ACHN (cell line): ENCODE data around the gene NHEJ1.
A peak's percentile ranks its signal among the peaks of the same experiment; 100 is the strongest.

Source experiments
- DNase-seq: peaks from one replicate; pipeline ENCODE4 v3.0.0-alpha.2; 2015
- in situ Hi-C: cut with HindIII; loops from 2 replicates; pipeline ENCODE4 v1.10.0; 2017; ENCODE audit warnings: low sequenced_read_pairs, low pct_ligation_motif_present, low pct_unique_long_range_greater_than_20kb

NHEJ1 gene

GRCh38 chr2:219109471-219109870 lies 51.1 kb downstream of the NHEJ1 start:
- no peak for DNase-seq
- in situ Hi-C loops, result no loop called here

- in situ Hi-C loops, result no loop called here
- DNase-seq, result no peak
These were observed 52.9 kb downstream of the NHEJ1 start for GRCh38 chr2:219107758-219108157.

GRCh38 chr2:219106251-219106650 lies 54.4 kb downstream of the NHEJ1 start:
- DNase-seq, result no peak
- in situ Hi-C loops, result no loop called here

DNA sequence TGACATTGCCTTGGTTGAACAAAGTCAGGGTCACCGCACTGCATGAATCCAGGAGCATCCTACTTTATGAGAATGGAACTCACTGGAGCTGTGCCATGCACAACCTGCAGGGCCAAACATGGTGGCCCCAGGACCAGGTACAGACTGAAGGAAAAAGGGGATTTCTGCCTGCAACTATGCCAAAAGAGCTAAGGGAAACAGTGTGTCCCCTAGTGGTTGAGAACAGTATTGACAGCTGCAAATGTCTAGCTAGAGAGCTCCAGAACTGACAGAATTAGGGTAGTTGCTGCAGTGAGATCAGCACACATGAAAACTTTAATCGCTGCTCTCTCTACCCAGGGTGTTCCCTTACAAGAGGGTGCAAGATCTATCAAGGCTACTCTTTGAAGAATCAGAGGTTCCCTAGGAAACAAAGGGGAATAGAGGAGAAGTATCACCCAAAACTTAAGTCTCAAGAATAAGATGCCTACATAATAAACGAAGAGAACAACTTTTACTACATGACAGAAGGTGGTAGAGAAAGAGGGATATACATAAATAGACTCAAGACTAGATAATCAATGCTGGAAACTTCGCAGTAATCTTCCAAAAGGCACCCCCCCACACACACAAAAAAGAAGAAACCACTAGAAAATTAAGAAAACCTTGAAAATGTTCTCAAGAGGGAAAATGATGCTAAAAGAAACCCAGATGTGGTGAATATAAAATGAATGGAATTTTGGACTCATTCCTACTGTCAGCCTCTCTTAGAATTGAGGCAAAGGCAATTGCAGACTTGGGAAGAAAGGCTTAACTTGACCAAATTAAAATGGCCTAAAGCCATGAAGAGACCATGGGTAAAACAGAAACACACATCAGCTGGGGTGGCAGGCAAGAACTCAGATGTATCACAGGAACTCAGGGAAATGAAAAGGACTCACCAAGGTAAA lies 56.2 kb downstream of the NHEJ1 start:
- in situ Hi-C loops, result no loop called here

GRCh38 chr2:219099329-219099728 lies 61.3 kb downstream of the NHEJ1 start:
- in situ Hi-C loops, result no loop called here
- DNase-seq, result no peak

More for the DNA sequence above, 56.2 kb downstream of the NHEJ1 start:
- peak; percentile 56 for DNase-seq

DNA sequence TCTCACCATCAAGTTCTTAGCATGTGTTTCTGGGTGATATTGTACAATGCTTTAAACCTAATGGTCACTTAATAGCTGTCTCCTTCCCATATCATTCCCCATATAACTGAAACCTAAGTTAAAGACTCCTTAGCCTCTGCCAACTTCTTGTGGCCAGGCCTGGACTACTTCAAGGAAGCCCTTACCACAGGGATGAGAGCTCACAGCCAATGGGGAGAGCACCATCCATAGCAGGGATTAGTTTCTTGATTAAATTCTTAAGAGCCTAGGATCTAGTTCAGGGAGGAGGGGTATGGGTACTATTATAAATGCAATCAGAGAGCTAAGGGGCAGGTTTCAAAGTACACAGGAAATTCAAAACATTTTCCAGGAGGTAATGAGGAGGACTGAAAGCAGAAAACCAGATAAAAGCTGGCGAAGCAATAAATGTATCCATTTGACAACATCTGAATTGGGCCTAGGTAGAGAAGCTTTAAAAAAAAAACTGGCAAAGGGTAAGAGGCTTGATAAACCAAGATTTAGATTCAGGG lies 65.1 kb downstream of the NHEJ1 start:
- in situ Hi-C loops, result no loop called here
- no peak for DNase-seq

GRCh38 chr2:219094171-219094570 lies 66.4 kb downstream of the NHEJ1 start:
- in situ Hi-C loops, result no loop called here

GRCh38 chr2:219090436-219091299 lies 69.9 kb downstream of the NHEJ1 start:
- in situ Hi-C loops, result no loop called here
- no peak for DNase-seq

More at GRCh38 chr2:219094171-219094570, 66.4 kb downstream of the NHEJ1 start:
- no peak for DNase-seq

DNA sequence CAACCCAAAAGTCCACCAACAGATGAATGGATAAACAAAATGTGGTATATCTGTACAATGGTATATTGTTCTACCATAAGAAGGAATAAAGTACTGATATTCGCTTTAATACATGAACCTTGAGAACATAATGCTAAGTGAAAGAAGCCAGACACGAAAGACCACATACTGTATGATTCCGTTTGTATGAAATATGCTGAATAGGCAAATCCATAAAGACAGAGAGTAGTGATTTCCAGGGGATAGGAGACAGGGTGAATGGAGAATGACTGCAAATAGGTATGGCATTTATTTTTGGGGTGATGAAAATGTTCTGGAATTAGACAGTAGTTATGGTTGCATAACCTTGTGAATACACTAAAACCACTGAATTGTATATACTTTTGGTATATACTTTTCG lies 71.3 kb downstream of the NHEJ1 start:
- DNase-seq, result no peak
- in situ Hi-C loops, result no loop called here

- in situ Hi-C loops, result no loop called here
- no peak for DNase-seq
These were observed 72.8 kb downstream of the NHEJ1 start for GRCh38 chr2:219087848-219088247.

GRCh38 chr2:219087361-219087760 lies 73.3 kb downstream of the NHEJ1 start:
- in situ Hi-C loops, result no loop called here
- DNase-seq, result no peak

DNA sequence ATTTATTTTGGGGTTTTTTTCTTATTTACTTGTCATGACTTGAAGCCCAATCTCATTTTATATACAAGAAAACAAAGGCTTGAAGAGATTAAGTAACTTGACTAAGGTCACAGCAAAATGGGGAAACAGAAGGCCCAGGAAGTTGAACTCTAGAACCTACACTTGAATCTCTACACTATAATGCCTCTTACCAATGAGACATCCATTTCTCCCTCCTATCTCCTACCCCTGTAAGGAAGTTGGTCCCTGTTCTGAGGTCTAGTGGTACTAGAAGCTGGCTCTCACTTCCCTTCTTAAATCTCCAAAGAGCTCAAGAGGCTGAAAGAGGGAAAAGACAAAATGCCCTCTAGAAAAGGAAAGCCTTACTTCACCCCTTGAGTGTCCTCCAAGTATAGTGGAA lies 74.4 kb downstream of the NHEJ1 start:
- in situ Hi-C loops, result no loop called here
- DNase-seq, result no peak

DNA sequence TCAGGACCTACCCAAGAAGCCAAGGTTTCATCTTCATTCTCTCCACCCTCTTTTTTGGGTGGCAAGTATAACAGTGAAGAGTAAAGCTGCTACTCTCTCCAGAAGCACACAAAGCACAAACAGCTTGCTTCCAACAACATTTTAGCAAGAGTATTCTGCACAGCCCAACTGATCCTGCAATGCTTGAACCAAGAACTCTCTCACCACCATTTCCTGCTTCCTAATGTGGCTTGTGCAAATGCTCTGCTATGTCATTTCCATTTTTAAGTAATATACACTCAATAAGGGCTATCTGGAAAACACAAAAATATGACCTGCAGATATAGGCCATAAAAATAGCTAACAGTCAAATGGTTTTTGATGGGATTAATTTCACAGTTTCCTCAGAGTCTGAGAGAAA lies 75.8 kb downstream of the NHEJ1 start:
- no peak for DNase-seq
- in situ Hi-C loops, result no loop called here

DNA sequence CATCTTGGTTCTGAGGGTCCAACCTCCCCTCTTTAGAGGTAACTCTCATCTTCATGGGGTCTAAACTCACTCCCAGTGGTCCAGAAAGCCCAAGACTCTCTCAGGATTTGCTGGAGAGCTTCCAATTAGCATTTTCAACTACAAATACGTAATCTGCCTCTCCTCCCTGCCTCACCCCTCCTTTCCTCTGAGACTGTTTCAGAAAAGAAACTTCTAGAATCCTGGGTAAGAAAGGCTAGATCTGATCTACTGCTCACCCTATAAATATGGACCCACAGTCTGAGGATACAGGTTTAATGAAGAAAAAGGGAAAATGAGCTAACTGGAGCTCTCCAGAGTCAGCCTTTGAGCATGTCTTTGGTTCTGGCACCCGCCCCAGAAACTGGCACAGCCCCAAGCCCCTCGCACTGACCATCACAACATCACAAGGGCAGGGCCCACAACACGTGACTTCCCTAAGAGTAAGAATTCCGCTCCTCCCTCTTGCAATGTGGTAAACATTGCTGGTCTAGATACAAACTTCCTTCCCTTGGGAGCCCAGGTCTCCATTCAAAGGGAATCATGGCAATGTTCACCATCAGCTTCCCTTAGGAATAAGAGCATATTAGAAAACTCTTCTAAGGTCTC lies 78.2 kb downstream of the NHEJ1 start:
- in situ Hi-C loops, result no loop called here
- DNase-seq, result no peak

GRCh38 chr2:219081701-219082331 lies 78.8 kb downstream of the NHEJ1 start:
- DNase-seq, result no peak
- in situ Hi-C loops, result no loop called here

DNA sequence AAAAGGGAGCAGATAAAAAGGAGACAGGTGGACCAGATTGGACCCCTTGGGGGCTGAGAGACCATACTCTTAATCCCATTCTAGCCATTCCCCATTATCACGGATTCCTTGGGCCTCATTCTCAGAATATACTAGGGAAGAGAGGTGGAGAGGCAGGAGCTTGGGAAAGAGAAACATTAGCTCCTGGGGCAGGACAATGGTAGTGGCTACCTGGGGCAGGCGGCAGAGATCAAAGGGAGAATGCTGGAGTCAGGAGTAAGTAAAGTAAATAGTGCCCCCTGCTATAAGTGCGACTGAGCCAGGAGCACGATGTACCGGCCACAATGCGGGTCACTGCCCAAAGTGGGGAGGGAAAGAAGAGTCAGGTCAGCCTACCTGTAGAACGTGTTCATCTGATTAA lies 79.5 kb downstream of the NHEJ1 start:
- DNase-seq, result no peak
- in situ Hi-C loops, result no loop called here

- in situ Hi-C loops, result no loop called here
- peak; percentile 26 for DNase-seq
These were observed 81.2 kb downstream of the NHEJ1 start for GRCh38 chr2:219079417-219079816.

- in situ Hi-C loops, result no loop called here
- DNase-seq, result no peak
These were observed 81.7 kb downstream of the NHEJ1 start for GRCh38 chr2:219078951-219079350.
